Fibroblast of lung (primary cell): ENCODE results near the gene RUBCN.
"Not testable (repeated sequence)": the region's sequence is repeated elsewhere in the genome, so short reads cannot be mapped to it uniquely, and the experiment has no call there.

ENCODE experiments used
- EZH2 ChIP-seq: IDR thresholded peaks from 2 replicates; pipeline ENCODE4 v1.5.1; 2012; ENCODE audit warnings: low read length, control low read depth, mild to moderate bottlenecking; ENCODE audit errors: missing control alignments
- TF ChIP-seq, protein P1 (sequence below), 2 donors: IDR thresholded peaks in 1 of 2; conservative IDR thresholded peaks in 1 of 2; 1 replicate in 1 of 2; 2 replicates in 1 of 2; pipeline ENCODE4 v1.5.1; 2011 to 2012; ENCODE audit warnings: low read length in 2 of 2, control low read depth in 1 of 2, inconsistent platforms in 1 of 2, low read depth in 1 of 2, mild to moderate bottlenecking in 1 of 2

- TF ChIP-seq, protein P1, sequence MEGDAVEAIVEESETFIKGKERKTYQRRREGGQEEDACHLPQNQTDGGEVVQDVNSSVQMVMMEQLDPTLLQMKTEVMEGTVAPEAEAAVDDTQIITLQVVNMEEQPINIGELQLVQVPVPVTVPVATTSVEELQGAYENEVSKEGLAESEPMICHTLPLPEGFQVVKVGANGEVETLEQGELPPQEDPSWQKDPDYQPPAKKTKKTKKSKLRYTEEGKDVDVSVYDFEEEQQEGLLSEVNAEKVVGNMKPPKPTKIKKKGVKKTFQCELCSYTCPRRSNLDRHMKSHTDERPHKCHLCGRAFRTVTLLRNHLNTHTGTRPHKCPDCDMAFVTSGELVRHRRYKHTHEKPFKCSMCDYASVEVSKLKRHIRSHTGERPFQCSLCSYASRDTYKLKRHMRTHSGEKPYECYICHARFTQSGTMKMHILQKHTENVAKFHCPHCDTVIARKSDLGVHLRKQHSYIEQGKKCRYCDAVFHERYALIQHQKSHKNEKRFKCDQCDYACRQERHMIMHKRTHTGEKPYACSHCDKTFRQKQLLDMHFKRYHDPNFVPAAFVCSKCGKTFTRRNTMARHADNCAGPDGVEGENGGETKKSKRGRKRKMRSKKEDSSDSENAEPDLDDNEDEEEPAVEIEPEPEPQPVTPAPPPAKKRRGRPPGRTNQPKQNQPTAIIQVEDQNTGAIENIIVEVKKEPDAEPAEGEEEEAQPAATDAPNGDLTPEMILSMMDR (conservative IDR thresholded peaks at IDR 0.05 in 1 of 2, IDR thresholded peaks at IDR 0.05 in 1 of 2; ENCODE audit: low read depth in 1 of 2, low read length in 2 of 2) = not testable (repeated sequence)
- TF ChIP-seq EZH2 = not testable (repeated sequence)
Observed at GRCh38 chr3:197630766-197631165, 105.9 kb downstream of the RUBCN start.
